ENCODE data around the gene CDK18.
A peak's percentile ranks its signal among the peaks of the same experiment; 100 is the strongest.
"Not testable (repeated sequence)": the region's sequence is repeated elsewhere in the genome, so short reads cannot be mapped to it uniquely, and the experiment has no call there.

CDK18 gene

DNA sequence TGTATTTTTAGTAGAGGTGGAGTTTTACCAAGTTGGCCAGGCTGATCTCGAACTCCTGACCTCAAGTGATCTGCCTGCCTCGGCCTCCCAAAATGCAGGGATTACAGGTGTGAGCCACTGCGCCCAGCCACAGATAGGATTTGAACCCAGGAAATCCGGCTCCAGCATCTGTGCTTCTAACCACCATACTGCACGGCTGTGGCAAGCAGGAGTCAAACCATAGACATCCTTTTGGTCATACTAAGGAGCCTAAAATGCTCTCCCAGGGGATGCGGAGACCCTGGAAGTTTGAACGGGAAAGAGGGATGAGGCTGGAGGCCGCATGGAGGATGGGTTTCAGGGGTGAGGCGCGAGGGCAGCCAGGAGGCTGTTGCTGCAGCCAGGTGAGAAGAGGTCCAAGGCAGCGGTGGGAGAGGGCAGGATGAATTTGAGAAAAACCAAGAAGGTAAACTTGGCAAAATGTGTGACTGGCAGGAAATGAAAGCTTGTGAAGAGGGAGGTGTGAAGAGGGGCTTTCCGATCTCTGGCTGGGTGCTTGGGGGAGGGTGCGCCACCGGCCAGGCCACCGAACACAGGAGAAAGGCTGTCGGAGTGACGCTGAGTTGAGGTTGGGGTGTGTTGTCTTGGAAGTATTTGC is 24.0 kb upstream of the CDK18 start:
- TF ChIP-seq, protein P1, sequence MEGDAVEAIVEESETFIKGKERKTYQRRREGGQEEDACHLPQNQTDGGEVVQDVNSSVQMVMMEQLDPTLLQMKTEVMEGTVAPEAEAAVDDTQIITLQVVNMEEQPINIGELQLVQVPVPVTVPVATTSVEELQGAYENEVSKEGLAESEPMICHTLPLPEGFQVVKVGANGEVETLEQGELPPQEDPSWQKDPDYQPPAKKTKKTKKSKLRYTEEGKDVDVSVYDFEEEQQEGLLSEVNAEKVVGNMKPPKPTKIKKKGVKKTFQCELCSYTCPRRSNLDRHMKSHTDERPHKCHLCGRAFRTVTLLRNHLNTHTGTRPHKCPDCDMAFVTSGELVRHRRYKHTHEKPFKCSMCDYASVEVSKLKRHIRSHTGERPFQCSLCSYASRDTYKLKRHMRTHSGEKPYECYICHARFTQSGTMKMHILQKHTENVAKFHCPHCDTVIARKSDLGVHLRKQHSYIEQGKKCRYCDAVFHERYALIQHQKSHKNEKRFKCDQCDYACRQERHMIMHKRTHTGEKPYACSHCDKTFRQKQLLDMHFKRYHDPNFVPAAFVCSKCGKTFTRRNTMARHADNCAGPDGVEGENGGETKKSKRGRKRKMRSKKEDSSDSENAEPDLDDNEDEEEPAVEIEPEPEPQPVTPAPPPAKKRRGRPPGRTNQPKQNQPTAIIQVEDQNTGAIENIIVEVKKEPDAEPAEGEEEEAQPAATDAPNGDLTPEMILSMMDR (IDR thresholded peaks at IDR 0.05; ENCODE audit: borderline replicate concordance, insufficient read depth, low read depth, low read length): no peak
- no peak overlapping the region for H3K4me3 ChIP-seq (ENCODE audit: low read depth, low read length)

DNA sequence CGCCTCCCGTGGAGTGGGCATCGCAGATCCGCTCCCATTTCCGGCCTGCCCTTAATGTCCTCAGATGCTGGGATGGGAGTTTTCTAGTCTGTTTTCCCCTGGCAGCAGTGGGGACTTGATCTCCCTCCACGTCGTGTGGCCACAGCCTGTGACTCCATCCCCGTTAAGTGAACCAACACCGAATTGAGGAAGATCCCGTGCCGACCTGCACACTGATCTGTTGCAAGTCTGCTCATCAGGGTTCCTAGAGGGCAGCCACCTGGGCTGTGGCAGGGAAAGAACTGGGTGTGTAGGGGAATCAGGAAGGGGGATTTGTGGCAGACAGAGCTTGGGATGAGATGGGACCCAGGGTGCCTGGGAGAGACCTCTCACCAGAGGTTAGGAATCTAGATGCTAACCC is 23.3 kb upstream of the CDK18 start:
- H3K4me3 ChIP-seq (ENCODE audit: low read depth, low read length): no peak overlapping the region
- TF ChIP-seq, protein P1 (IDR thresholded peaks at IDR 0.05; ENCODE audit: borderline replicate concordance, insufficient read depth, low read depth, low read length): no peak

DNA sequence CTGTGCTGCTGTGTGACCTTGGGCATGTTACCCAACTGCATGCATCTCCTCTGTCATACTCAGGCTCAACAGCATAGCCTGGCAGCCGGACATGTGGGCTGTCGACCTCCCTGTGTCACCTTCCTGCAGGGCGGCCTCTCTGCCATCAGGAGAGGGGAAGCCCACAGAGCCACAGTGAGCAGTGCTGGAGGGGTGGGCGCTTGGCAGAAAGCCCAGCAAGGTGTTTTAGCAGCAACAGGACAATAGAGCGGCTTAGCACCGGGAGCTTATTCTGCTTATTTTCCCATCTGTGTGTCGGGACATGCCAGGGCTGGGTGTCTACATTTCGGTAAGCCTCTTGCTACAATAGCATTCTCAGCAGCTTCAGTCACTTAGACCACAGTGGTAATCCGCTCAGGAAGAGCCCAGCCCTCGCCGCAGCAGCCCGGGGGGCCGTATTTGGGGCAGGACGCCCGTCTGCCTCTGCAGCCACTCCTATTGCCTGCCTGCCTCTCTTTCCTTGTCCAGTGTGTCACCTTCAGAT is 22.8 kb upstream of the CDK18 start:
- H3K4me3 ChIP-seq (ENCODE audit: low read depth, low read length): no peak overlapping the region
- TF ChIP-seq, protein P1 (IDR thresholded peaks at IDR 0.05; ENCODE audit: borderline replicate concordance, insufficient read depth, low read depth, low read length): no peak

DNA sequence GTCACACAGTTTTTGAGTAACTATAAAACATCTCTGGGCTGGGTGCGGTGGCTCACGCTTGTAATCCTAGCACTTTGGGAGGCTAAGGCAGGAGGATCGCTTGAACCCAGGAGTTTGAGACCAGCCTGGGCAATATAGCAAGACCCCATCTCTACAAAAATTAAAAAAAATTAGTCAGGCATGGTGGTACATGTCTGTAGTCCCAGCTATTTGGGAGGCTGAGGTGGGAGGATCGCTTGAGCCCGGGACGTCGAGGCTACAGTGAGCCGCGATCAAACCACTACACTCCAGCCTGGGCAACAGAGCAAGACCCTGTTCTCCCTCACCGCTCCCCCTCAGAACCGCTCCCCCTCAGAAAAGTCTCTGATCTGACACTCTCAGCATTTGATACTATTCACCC is 21.9 kb upstream of the CDK18 start:
- H3K4me3 ChIP-seq (ENCODE audit: low read depth, low read length): not testable (repeated sequence)

DNA sequence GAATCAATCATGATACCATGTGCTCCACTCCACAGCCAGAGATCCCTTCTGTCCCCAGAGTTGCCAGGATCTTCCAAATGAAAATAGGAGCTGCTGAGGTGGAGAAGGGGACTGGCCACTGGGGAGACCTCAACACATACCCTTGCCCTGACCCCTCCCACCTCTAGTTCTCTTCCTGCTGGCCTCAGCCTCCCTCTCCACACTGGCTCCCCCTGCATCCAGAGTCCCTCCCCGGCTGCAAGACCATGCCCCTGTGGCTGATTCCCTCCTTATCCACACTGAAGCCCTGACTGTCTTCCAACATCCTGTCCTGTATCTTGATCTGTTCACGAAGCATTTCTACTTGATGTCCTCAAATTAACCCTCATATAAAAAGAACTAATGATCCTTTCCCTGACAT is 21.1 kb upstream of the CDK18 start:
- no peak overlapping the region for H3K4me3 ChIP-seq (ENCODE audit: low read depth, low read length)
- TF ChIP-seq, protein P1 (IDR thresholded peaks at IDR 0.05; ENCODE audit: borderline replicate concordance, insufficient read depth, low read depth, low read length): no peak

DNA sequence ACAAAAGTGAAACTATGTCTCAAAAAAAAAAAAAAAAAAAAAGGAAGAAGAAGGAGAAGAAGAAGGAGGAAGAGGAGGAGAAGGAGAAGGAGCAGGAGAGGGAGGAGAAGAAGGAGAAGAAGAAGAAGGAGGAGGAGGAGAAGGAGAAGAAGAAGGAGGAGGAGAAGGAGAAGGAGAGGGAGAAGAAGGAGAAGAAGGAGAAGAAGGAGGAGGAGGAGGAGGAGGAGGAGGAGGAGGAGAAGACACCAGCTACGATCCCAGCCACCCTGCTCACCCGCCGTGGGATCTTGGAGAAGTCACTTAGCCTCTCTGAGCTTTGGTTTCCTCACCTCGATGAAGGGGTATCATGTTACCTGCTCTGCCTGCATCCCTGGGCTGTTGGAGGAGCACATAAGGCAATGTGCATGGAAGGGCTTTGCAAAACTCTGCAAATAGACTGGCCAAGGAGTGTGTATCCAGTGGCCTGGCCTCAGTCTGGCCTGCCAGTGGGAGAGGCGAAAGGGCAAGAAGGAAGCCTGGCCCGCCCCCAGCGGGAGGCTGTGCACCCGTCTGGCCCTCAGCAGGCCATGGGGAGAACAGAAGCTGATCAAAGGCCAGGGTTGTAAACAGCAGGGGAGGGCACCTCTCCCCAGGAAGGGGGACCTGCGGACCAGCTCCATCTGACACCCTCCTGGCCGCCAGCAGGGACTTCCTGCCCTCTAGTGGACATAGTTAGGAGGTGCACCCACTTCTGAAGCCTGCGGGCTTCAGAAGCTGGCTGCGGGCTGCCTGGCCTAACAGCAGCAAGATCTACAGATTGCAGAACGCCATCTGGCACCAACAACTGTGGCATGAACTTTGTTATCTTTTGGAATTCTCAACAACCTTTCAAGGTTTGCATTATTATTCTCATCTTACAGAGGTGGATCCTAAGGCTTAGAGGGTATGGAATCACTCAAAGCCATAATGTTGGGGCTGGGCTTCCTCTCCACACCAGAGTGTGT is 19.2 kb upstream of the CDK18 start:
- H3K4me3 ChIP-seq (ENCODE audit: low read depth, low read length): no peak overlapping the region
- TF ChIP-seq, protein P1 (IDR thresholded peaks at IDR 0.05; ENCODE audit: borderline replicate concordance, insufficient read depth, low read depth, low read length): peak; percentile 96

DNA sequence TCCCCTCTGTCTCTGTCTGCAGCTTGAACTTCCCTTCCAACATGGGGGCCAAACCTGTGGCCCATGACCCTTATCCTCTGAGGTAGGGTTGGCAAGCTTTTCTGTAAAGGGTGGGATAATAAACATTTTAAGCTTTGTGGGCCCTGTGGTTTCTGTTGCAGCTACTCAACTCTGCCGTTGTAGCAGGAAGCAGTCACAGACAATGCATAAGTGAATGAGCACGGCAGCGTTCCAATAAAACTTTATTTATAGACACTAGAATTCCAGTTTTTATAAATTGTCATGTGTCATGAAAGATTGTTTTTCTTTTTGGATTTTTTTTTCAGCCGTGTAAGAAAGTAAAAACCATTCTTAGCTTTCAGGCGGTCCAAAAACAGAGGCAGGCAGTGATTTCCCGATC is 18.2 kb upstream of the CDK18 start:
- no peak overlapping the region for H3K4me3 ChIP-seq (ENCODE audit: low read depth, low read length)
- TF ChIP-seq, protein P1 (IDR thresholded peaks at IDR 0.05; ENCODE audit: borderline replicate concordance, insufficient read depth, low read depth, low read length): no peak
